Pericardium fibroblast (primary cell): Measurements from ENCODE around the gene OR7G3. TPM values are rescaled to one million over a fixed set of nuclear protein-coding genes. Genes with fewer than 3 reads are reported as not detected.

ENCODE experiments used
- total RNA-seq: library from RNA; depleted of rRNA; stranded (reverse); fragments of >200 nt; gene quantifications from 2 replicates; pipeline ENCODE4 v1.2.3, GENCODE V29; 2015

Gene OR7G3
- total RNA-seq: not detected in 2 replicates

GRCh38 chr19:9126900-9127405, at the start of gene OR7G3:
TSS of gene OR7G3 (minus strand) at chr19:9126950. CDS start at chr19:9126950, 0 bp downstream.

GRCh38 chr19:9140159-9140874, 13.6 kb upstream of the OR7G3 start, which contains the start of gene ZNF317:
TSS of gene ZNF317 (plus strand) at chr19:9140397. CDS start at chr19:9156017, 15,620 bp downstream.

GRCh38 chr19:9115307-9115813, 11.4 kb downstream of the OR7G3 start, which contains the start of gene OR7G1:
TSS of gene OR7G1 (minus strand) at chr19:9115763. CDS start at chr19:9115763, 0 bp downstream.

GRCh38 chr19:9107375-9107774, 19.4 kb downstream of the OR7G3 start, which contains the start of gene OR7G2:
TSS of gene OR7G2 (minus strand) at chr19:9107475. CDS start at chr19:9103243, 4,232 bp downstream.

GRCh38 chr19:9086761-9087160, 40.0 kb downstream of the OR7G3 start, which contains the start of gene OR1M1:
TSS of gene OR1M1 (plus strand) at chr19:9087061. CDS start at chr19:9093245, 6,184 bp downstream.

Other genes with a start within 250 kb of the OR7G3 start
- gene MUC16, start 116.5 kb downstream of the OR7G3 start, total RNA-seq: under 0.01 and 0.12 TPM in 2 replicates
- not detected in 2 replicates for gene OR1M1, start 39.9 kb downstream of the OR7G3 start, total RNA-seq
- not detected in 2 replicates for gene OR7G2, start 19.5 kb downstream of the OR7G3 start, total RNA-seq
- gene OR7G1, start 11.2 kb downstream of the OR7G3 start, total RNA-seq: not detected in 2 replicates
- gene ZNF317, start 13.4 kb upstream of the OR7G3 start, total RNA-seq: 14.6 and 15.2 TPM in 2 replicates
- not detected in 2 replicates for gene OR7D2, start 52.0 kb upstream of the OR7G3 start, total RNA-seq
- not detected in 2 replicates for gene OR7D4, start 92.6 kb upstream of the OR7G3 start, total RNA-seq
- gene OR7E24, start 124.0 kb upstream of the OR7G3 start, total RNA-seq: not detected in 2 replicates
- 4.3 and 5.6 TPM in 2 replicates for gene ZNF699, start 182.9 kb upstream of the OR7G3 start, total RNA-seq
- gene ZNF559, start 197.2 kb upstream of the OR7G3 start, total RNA-seq: 7.4 and 14.2 TPM in 2 replicates
- 0.09 and 1.2 TPM in 2 replicates for gene ZNF177, start 236.1 kb upstream of the OR7G3 start, total RNA-seq